ENCODE data around the gene ABCD1.

Gene ABCD1

GRCh38 chrX:153772316-153773217, 47.9 kb downstream of the ABCD1 start:
- no peak for DNase-seq (ENCODE audit: low read depth in 1 of 2, low spot score in 1 of 2)

GRCh38 chrX:153773218-153773611, 48.6 kb downstream of the ABCD1 start:
- DNase-seq (ENCODE audit: low read depth in 1 of 2, low spot score in 1 of 2): no peak

DNA sequence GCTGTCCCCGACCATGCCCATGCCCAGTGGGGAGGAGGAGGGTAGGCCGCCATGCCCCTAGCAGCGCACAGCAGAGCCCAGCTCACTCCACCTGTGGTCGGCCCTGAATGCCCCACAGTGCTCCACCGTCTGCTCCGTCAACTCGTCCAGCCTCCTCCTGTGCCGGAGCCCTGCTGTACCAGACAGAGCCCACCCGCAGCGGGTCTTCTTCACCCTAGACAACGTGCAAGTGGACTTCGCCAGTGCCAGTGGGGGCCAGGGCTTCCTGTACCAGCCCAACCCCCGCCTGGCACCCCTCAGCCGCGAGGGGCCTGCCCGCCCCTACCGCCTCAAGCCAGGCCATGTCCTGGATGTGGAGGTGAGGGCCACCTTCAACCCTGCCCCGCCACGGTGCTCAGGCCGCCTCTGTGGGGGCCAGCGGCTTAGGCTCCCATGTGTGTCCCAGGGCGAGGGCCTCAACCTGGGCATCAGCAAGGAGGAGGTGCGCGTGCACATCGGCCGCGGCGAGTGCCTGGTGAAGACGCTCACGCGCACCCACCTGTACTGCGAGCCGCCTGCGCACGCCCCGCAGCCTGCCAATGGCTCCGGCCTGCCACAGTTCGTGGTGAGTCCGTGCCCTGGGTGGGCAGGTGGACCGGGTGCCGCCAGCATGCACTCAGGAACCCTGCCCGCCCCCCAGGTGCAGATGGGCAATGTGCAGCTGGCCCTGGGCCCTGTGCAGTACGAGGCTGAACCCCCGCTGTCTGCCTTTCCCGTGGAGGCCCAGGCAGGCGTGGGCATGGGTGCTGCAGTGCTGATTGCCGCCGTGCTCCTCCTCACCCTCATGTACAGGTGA, 49.3 kb downstream of the ABCD1 start:
- no peak for DNase-seq (ENCODE audit: low read depth in 1 of 2, low spot score in 1 of 2)

- no peak for DNase-seq (ENCODE audit: low read depth in 1 of 2, low spot score in 1 of 2)
These were observed 50.1 kb downstream of the ABCD1 start for GRCh38 chrX:153774576-153775292.

GRCh38 chrX:153775293-153776119, 50.9 kb downstream of the ABCD1 start:
- DNase-seq (ENCODE audit: low read depth in 1 of 2, low spot score in 1 of 2): no peak

GRCh38 chrX:153776120-153776599, 51.5 kb downstream of the ABCD1 start:
- no peak for DNase-seq (ENCODE audit: low read depth in 1 of 2, low spot score in 1 of 2)

DNA sequence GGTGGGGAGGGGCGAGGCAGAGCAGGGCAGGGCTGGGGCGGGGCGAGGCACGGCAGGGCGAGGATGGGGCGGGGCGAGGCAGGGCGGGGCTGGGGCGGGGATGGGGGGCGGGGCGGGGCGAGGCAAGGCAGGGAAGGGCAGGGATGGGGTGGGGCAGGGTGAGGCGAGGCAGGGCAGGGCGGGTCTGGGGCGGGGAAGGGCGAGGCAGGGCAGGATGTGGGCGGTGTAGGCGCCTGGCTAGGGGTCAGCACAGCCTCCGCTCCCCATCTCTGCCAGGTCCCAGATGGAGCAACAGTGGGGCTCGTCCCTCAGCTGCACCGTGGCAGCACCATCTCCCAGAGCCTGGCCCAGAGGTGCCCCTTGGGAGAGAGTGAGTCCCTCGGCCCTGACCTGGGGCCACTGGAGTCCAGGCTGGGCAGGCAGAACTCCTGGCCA, 52.0 kb downstream of the ABCD1 start:
- no peak for DNase-seq (ENCODE audit: low read depth in 1 of 2, low spot score in 1 of 2)

GRCh38 chrX:153777261-153778090, 52.8 kb downstream of the ABCD1 start:
- no peak for DNase-seq (ENCODE audit: low read depth in 1 of 2, low spot score in 1 of 2)

- DNase-seq (ENCODE audit: low read depth in 1 of 2, low spot score in 1 of 2): no peak
These were observed 53.5 kb downstream of the ABCD1 start for GRCh38 chrX:153778181-153778580.

- DNase-seq (ENCODE audit: low read depth in 1 of 2, low spot score in 1 of 2): no peak
These were observed 54.0 kb downstream of the ABCD1 start for GRCh38 chrX:153778684-153779101.

DNA sequence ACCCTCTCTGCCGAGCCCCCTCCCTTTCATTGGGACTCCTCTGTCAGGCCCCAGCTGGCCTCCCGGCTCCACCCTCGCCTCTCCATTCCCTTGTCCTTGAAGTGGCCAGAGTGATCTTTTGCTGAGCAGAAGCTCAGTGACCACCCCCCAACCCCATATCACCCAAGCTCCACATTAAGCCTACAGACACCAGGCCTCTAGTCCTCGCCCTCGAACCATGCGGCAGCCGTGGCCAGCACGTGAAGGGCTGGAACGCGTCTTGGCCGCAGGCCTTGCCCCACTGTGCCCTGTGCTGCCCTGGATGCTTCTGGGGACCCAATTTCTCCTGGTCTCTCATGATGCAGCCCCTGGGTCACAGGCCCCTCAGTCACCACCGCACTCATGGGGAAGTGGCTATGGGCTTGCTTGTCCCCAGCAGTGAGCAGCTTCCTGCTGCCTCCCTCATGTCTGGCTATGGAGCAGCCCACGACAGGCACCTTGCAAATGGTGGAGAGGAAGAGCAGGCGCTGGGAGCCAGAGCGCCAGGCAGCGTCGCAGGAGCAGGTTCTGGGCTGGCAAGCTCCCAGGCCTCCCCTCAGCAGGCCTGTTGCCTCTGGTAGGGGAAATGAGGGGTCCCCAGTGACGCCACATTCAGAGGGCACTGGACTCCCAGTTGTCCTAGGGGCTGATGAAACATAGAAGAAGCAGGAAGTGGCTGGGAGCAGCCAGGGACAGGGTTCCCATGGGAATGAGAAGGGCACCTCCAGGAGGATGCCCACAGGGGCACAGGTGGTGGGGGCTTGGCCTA, 55.4 kb downstream of the ABCD1 start:
- DNase-seq (ENCODE audit: low read depth in 1 of 2, low spot score in 1 of 2): no peak

GRCh38 chrX:153780678-153781427, 56.2 kb downstream of the ABCD1 start, which contains the start of gene SRPK3:
Gene SRPK3 (plus strand): TSS chrX:153781041. CDS start chrX:153781087, 46 bp downstream.
- no peak for DNase-seq (ENCODE audit: low read depth in 1 of 2, low spot score in 1 of 2)

DNA sequence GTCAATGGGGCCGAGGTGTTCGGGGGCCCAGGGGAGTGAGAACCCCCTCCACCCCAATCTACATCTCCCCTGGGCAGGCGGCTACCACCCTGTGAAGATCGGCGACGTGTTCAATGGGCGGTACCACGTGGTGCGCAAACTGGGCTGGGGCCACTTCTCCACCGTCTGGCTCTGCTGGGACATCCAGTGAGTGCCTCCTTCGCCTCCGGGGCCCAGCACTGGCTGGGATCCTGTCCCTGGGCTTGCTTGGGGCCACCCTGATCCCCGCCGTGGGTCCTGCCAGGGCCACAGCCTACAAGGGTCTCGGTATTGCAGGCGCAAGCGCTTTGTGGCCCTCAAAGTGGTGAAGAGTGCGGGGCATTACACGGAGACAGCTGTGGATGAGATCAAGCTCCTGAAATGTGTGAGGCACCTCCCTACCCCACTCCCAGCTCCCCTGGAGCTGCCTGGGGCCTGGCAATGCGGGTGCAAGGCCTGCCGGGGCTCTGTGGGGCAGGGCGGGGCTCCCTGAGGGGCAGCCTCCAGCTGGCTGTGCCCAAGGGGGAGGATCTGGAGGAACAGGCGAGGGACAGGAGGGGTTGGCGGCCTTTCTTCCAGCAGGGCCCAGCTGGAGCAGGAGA, 56.9 kb downstream of the ABCD1 start:
- DNase-seq (ENCODE audit: low read depth in 1 of 2, low spot score in 1 of 2): no peak

DNA sequence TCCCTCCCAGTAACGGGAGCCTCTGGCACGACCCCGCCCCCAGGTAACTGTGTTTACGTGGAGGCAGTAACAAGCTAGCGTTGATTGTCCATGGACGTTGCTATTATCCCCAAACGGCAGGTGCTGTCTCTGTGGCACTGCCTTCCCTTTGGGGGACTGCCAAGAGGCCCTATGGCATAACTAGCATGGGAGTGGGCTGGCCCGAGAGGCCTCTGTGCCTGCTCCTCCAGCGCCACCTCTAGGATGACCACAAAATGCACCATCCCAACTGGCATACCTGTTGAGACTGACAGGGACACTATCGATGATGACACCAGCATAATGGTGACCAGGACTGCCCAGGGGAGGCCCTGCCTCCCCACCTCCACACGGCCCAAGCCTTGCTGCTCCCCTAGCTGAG, 57.7 kb downstream of the ABCD1 start:
- no peak for DNase-seq (ENCODE audit: low read depth in 1 of 2, low spot score in 1 of 2)

DNA sequence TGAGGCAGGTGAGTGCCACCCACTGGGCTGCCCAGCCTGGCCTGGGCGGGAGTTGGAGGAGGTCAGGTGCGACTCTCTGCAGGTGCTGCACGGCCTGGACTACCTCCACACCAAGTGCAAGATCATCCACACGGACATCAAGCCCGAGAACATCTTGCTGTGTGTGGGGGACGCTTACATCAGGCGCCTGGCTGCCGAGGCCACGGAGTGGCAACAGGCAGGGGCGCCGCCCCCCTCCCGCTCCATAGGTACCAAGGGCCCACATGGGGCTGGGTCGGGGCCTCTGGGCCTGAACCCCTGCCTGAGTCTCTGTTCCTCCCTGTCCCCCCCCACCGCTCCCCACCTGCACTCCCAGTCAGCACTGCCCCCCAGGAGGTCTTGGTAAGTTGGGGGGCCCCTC, 58.2 kb downstream of the ABCD1 start:
- no peak for DNase-seq (ENCODE audit: low read depth in 1 of 2, low spot score in 1 of 2)

DNA sequence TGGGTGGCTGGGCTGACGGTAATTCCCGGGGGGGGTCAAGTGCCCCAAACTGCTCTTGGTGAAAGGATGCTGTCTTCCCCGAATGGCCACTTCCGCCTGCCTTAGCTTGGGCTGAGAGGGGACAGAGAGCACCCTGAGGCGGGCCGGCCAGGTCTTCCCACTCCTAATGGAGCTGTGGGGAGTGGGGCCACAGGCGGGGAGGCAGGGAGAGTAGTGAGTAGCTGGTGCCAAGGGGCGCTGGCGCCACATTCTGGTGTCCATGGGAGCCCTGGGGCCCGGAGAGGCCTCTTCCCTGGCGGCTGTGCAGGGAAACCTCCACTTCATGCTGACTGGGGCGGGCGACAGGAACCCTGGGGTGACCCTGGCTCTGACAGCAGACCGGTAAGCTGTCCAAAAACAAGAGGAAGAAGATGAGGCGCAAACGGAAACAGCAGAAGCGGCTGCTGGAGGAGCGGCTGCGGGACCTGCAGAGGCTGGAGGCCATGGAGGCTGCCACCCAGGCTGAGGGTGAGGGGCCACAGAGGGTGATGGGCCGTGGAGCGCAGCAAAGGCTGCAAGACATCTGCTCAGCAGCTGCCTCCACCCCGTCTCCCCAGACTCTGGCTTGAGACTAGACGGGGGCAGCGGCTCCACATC, 58.8 kb downstream of the ABCD1 start:
- DNase-seq (ENCODE audit: low read depth in 1 of 2, low spot score in 1 of 2): no peak
